Subcutaneous abdominal adipose tissue (tissue), 5 donors: ENCODE data around the gene TMEM94.
"Not testable (repeated sequence)": the region's sequence is repeated elsewhere in the genome, so short reads cannot be mapped to it uniquely, and the experiment has no call there.

ENCODE experiments used
- H3K27ac ChIP-seq: one replicate; pipeline ENCODE4 v1.7.0; 2013; ENCODE audit warnings: low read depth, mild to moderate bottlenecking, inconsistent platforms, low read length, moderate library complexity
- H3K27me3 ChIP-seq, 5 donors: one replicate each; pipeline ENCODE4 v1.7.0; 2013; ENCODE audit warnings: low read length in 5 of 5, inconsistent platforms in 1 of 5; ENCODE audit not compliant: control insufficient read depth in 5 of 5, insufficient read depth in 4 of 5
- H3K36me3 ChIP-seq, 5 donors: one replicate each; pipeline ENCODE4 v1.7.0; 2013; ENCODE audit warnings: low read length in 5 of 5; ENCODE audit not compliant: control insufficient read depth in 5 of 5, insufficient read depth in 5 of 5
- H3K4me1 ChIP-seq, 5 donors: one replicate each; pipeline ENCODE4 v1.7.0; 2013; ENCODE audit warnings: low read length in 5 of 5, mild to moderate bottlenecking in 3 of 5, moderate library complexity in 1 of 5; ENCODE audit not compliant: control insufficient read depth in 5 of 5, insufficient read depth in 5 of 5
- H3K4me3 ChIP-seq, 5 donors: one replicate each; pipeline ENCODE4 v1.7.0; 2013; ENCODE audit warnings: low read length in 5 of 5, low read depth in 1 of 5
- H3K9ac ChIP-seq, 5 donors: one replicate each; pipeline ENCODE4 v1.7.0; 2013; ENCODE audit warnings: low read length in 5 of 5, mild to moderate bottlenecking in 4 of 5, moderate library complexity in 3 of 5
- H3K9me3 ChIP-seq, 5 donors: one replicate each; pipeline ENCODE4 v1.7.0; 2013; ENCODE audit warnings: low read length in 5 of 5; ENCODE audit not compliant: control insufficient read depth in 5 of 5
- donor health status: healthy.
- donor health status: healthy.
- donor health status: healthy.
- donor health status: healthy.
- donor health status: healthy.

The TMEM94 gene

GRCh38 chr17:75445896-75446295 is 10.5 kb upstream of the TMEM94 start:
- H3K27me3 ChIP-seq, H3K9me3 ChIP-seq, H3K27ac ChIP-seq, H3K36me3 ChIP-seq, H3K9ac ChIP-seq, H3K4me3 ChIP-seq: not testable (repeated sequence)
- H3K4me1 ChIP-seq: peaks cover 0 to 16% (median 5%) of the 10 kb centered on the region in 5 donors

DNA sequence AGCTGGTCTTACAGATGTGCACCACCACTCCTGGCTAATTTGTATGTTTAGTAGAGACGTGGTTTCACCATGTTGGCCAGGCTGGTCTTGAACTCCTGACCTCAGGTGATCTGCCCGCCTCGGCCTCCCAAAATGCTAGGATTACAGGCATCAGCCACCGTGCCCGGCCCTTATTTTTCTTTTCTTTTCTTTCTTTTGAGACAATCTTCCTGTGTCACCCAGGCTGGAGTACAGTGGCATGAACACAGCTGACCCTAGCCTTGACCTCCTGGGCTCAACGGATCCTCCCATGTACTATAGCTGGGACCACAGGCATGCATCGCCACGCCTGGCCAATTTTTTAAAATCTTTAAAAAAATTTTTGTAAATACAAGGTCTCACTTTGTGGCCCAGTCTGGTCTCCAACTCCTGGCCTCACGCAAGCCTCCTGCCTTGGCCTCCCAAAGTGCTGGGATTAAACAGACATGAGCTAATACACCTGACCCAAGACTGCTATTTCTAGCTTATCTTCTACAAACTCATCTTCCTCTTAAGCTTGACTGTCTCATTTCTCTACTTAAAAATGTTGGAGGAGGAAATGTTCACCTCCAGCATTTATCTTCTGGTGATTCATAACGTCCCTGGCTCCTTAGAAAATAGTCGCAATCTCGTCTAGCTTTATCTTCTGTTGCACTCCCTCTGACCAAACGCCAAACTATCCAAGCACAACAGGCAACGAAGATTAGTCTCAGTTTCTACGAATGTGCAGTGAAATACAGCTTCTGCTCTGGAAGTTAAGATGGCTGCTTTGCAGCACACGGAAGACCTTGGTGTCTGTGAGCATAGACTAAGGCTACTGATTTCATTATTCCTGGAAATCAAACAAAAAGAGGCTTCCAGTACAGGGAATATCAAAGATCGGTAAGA is 8.2 kb upstream of the TMEM94 start:
- Histone ChIP-seq H3K27me3 (no peaks in the 10 kb centered on the region), H3K9me3 (no peaks in the 10 kb centered on the region), H3K9ac (peak overlapping the region in 1 of 5 donors; percentile 11), H3K36me3 (no peaks in the 10 kb centered on the region), H3K27ac (no peak overlapping the region), H3K4me1 (peaks cover 0 to 7% (median 3%) of the 10 kb centered on the region in 5 donors), H3K4me3 (no peak overlapping the region)

DNA sequence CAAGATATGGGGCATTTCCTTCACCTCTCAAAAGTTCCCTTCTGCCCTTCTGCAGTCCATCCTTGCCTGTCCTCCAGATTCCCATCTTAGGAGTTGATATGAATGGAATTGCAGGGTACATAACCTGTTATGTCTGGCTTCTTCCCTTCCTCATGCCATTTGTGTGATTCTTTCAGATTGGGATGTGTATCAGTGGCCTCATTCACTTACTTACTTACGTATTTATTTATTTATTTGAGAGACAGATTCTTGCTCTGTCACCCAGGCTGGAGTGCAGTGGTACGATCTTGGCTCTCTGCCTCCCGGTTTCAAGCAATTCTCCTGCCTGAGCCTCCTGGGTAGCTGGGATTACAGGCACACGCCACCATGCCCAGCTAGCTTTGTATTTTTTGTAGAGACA is 6.2 kb upstream of the TMEM94 start:
- H3K27ac ChIP-seq: no peak overlapping the region
- no peak overlapping the region for H3K4me3 ChIP-seq
- no peaks in the 10 kb centered on the region for H3K36me3 ChIP-seq
- H3K9me3 ChIP-seq: no peaks in the 10 kb centered on the region
- H3K9ac ChIP-seq: no peak overlapping the region
- peaks cover 0 to 2% (median 0%) of the 10 kb centered on the region in 5 donors for H3K4me1 ChIP-seq
- no peaks in the 10 kb centered on the region for H3K27me3 ChIP-seq

DNA sequence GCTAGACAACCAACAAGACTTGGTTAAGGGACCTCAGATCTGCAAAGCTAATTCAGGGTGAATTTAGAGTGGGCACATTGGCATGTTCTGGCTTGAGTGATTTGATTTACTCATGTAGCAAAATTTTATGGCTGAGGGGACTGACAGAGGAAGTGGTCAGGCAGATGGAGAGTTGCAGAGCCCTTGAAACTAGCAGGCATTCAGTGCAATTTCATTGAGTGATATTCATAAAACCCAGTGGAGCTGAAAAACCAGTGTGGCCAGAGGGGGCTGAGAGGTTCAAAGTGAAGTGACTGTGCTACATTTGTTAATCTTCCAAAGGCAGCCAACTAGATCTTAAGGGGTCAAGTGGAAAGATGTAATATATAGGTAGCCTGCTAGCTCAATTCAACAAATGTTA is 2.2 kb upstream of the TMEM94 start:
- no peak overlapping the region for H3K9ac ChIP-seq
- H3K27ac ChIP-seq: no peak overlapping the region
- H3K9me3 ChIP-seq: no peaks in the 10 kb centered on the region
- H3K36me3 ChIP-seq: no peaks in the 10 kb centered on the region
- peaks cover 5 to 33% (median 29%) of the 10 kb centered on the region in 5 donors for H3K4me1 ChIP-seq
- H3K4me3 ChIP-seq: no peak overlapping the region
- H3K27me3 ChIP-seq: no peaks in the 10 kb centered on the region

DNA sequence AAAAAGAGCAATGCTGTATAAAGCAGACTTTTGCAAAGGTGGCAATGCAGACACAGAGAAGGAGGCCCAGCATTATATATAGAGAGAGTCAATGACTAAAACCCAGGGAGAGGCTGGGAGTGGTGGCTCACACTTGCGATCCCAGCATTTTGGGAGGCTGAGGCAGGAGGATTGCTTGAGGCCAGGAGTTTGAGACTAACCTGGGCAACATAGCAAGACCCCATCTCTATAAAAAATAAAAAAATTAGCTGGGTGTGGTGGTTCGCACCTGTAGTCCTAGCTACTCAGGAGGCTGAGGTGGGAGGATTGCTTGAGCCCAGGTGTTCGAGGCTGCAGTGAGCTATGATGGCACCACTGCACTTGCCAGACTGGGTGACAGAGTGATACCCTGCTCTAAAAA is 1.8 kb upstream of the TMEM94 start:
- not testable (repeated sequence) for H3K4me3 ChIP-seq, H3K27me3 ChIP-seq, H3K36me3 ChIP-seq, H3K27ac ChIP-seq, H3K9me3 ChIP-seq, H3K9ac ChIP-seq
- H3K4me1 ChIP-seq: peaks cover 7 to 38% (median 34%) of the 10 kb centered on the region in 5 donors

- no peaks in the 10 kb centered on the region for H3K27me3 ChIP-seq
- H3K9ac ChIP-seq: peak overlapping the region; percentile 48 to 97 (median 77)
- H3K27ac ChIP-seq: peak overlapping the region; percentile 88
- H3K9me3 ChIP-seq: no peaks in the 10 kb centered on the region
- H3K4me1 ChIP-seq: peaks cover 7 to 50% (median 45%) of the 10 kb centered on the region in 5 donors
- no peaks in the 10 kb centered on the region for H3K36me3 ChIP-seq
- peak overlapping the region; percentile 78 to 95 (median 93) for H3K4me3 ChIP-seq
Observed at GRCh38 chr17:75456039-75456416, 407 bp upstream of the TMEM94 start.

- peak overlapping the region; percentile 78 to 95 (median 93) for H3K4me3 ChIP-seq
Observed at GRCh38 chr17:75457047-75457654, 716 bp downstream of the TMEM94 start.

DNA sequence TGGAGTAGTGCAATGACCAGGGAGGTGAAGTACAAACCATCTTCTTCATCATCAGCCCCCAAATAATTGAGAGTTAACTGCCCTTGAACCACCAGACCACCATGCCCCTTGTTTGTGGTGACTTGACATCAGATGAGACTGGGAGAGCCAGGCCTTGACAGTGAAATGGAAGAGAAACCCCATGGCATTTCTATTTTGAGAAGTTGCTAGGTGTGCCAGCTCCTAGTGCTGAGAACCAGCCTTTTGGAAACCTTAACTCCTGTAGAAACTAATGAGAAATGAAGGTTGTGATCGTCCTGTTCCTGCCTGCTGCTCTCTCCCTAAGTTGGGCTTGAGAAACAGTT is 2.8 kb downstream of the TMEM94 start:
- no peak overlapping the region for H3K4me3 ChIP-seq

More at GRCh38 chr17:75457047-75457654, 716 bp downstream of the TMEM94 start:
- H3K9me3 ChIP-seq: no peaks in the 10 kb centered on the region
- H3K9ac ChIP-seq: peak overlapping the region; percentile 73 to 97 (median 90)
- H3K36me3 ChIP-seq: no peaks in the 10 kb centered on the region
- peaks cover 7 to 50% (median 45%) of the 10 kb centered on the region in 5 donors for H3K4me1 ChIP-seq
- peak overlapping the region; percentile 88 for H3K27ac ChIP-seq
- no peaks in the 10 kb centered on the region for H3K27me3 ChIP-seq

GRCh38 chr17:75459590-75460267 is 3.3 kb downstream of the TMEM94 start:
- H3K27me3 ChIP-seq: no peaks in the 10 kb centered on the region
- peak overlapping the region; percentile 93 for H3K27ac ChIP-seq
- H3K9me3 ChIP-seq: no peaks in the 10 kb centered on the region
- peak overlapping the region in 2 of 5 donors; percentile 7 to 15 for H3K4me3 ChIP-seq
- peak overlapping the region; percentile 23 to 80 (median 71) for H3K9ac ChIP-seq
- H3K36me3 ChIP-seq: no peaks in the 10 kb centered on the region
- peaks cover 7 to 51% (median 45%) of the 10 kb centered on the region in 5 donors for H3K4me1 ChIP-seq

More for the DNA sequence above, 2.8 kb downstream of the TMEM94 start:
- Histone ChIP-seq H3K27me3 (no peaks in the 10 kb centered on the region), H3K9ac (peak overlapping the region in 4 of 5 donors; percentile 66 to 80 (median 74)), H3K4me1 (peaks cover 7 to 51% (median 45%) of the 10 kb centered on the region in 5 donors), H3K27ac (peak overlapping the region; percentile 93), H3K9me3 (no peaks in the 10 kb centered on the region), H3K36me3 (no peaks in the 10 kb centered on the region)
